NCI-H128 (cell line): ENCODE measurements around the gene FEN1.

ENCODE experiments used
- DNase-seq: peaks from one replicate; lab custom pipeline; 2025; ENCODE audit not compliant: unreplicated experiment; lab: John Stamatoyannopoulos, UW

FEN1 gene

DNA sequence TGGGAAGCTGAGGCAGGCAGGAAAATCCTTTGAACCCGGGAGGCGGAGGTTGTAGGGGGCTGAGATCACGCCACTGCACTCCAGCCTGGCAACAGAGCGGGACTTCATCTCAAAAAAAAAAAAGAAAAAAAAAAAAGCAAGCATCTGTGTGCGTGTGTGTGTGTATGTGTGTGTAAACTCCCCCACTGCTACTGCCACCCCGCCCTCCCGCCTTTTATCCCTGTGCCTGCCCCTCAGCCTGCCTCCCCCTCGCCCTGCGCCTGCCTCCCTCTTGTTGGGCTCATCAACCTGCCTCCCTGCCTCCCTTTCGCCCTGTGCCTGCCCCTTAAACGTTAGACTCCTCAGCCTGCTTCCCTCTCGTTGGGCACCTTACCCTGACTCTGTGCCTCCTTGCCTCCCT lies 18.3 kb upstream of the FEN1 start:
- no peak for DNase-seq

DNA sequence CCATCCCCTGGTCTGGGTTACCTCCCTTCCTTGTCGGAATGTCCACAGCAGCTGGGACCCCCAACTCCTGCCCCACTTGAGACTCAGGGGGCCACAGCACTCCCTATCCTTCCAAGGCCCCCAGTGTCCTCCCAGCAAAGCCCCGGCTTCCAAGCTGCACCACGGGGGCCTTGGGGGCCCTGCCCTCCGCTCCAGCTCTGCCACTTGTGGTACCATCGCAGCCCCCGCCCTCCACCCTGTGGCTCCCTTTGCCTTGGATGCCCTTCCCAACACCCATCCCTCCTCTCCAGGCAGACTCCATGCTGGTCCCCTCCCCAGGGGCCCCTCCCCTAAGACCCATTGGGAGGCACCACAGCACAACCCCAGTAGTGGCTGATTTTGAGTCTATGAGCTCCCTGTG lies 17.6 kb upstream of the FEN1 start:
- no peak for DNase-seq

DNA sequence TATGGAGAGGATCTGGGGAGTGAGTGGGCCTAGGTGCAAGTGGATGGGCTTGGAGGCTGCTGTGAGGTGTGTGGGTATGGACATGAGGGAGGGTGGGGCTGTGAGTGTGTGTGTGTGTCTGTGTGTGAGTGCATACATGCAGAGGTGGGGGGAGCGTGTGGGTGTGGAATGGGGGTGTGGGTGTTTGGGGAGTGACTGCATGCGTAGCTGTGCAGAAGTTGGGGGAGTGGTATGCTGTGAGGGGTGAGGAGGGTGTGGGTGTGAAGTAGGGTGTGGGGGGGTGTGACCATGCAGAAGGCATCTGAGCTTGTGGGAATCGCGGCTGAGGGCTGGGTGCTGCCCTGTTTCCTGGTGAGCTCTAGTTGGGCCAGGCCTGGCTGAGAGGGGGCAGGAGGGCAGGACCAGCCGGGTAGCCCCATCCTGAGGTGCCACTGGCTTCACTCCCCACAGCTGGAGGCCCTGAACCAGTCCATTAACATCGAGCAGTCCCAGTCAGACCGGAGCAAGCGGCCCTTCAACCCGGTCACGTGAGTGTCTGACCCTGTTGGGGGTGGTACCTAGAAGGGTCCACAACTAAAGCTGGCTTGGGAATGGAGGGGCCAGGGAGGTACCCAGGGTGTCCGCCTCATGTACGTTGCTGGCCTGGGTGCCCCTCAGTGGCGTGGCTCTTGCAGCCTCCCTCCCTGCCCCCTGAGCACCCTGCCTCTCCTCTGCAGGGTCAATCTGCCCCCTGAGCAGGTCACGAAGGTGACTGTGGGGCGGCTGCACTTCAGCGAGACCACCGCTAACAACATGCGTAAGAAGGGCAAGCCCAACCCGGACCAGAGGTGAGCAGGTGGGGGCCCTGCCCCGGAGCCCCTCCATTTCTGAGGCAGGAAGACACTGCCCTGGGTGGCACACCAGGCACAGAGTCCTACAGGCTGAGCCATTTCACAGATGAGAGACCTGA lies 16.8 kb upstream of the FEN1 start:
- DNase-seq: no peak

DNA sequence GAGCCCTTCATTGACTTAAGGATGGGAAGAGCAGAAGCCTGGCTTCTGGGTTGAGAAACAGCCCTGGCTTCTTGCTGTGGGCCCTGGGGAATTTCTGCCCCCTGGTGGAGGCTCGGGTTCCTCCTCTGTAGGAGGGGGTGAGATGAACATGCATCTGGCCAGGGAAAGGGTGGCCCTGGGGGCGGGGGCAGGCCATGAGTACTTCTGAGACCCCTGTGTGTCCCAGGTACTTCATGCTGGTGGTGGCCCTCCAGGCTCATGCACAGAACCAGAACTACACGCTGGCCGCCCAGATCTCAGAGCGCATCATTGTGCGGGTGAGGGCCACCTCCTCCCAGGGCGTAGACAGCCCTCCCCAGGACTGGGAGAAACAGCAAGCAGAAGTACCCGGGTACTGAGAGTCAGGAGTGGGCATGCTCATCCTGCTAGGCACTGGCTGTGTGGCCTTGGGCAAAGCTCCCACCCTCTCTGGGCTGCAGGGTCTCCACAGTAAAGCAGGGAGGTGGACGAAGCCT lies 16.1 kb upstream of the FEN1 start:
- no peak for DNase-seq

DNA sequence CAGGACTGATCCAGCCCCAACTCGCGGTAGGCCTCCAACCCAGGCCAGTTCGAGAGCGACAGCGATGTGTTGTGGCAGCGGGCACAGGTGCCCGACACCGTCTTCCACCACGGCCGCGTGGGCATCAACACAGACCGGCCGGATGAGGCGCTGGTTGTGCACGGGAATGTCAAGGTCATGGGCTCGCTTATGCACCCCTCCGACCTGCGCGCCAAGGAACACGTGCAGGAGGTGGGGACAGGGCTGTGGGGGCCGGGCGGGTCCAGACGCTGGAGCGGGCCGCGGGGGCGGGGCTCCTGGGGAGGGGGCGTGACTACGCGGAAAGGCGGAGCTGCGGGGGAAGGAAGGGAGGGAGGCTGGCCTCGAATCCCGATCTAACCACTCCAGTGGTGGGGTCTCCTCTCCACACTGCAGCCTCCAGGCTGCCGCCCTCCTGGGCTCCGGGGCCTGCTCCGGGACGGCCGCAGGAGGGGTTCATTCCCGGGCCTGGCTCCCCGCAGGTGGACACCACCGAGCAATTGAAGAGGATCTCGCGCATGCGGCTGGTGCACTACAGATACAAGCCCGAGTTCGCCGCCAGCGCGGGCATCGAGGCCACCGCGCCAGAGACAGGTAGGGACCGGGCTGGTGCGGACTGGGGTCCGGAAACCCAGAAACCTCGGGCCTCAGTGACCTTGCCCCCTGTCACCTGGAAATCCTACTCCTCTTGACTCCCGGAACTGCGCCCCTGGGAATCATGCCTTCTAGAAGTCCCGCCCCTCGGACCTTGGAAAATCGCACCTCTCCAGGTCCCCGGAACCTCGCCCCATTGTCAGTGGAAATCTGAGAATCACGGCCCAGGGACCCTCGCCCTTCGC lies 15.2 kb upstream of the FEN1 start:
- no peak for DNase-seq

DNA sequence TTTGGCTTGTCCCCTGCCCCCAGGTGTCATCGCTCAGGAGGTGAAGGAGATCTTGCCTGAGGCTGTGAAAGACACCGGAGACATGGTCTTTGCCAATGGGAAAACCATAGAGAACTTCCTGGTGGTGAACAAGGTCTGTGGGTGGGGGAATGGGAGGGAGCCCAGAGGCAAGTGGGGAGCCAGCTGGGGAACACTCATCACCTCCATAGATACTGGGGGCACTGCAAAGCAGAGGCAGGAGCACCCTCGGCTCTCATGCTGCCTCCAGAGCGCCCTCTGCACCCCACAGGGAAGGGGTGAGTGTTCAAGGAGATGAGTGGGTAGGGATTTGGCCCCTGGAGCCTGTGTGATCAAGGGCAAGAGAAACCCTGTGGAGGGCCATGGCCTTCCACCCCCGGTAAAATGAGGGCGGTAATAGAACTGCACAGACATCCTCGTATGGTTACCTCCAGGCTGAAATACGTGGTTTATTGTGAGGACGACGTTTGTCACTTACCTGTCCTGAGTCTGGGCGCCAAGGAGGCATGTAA lies 14.3 kb upstream of the FEN1 start:
- DNase-seq: no peak

DNA sequence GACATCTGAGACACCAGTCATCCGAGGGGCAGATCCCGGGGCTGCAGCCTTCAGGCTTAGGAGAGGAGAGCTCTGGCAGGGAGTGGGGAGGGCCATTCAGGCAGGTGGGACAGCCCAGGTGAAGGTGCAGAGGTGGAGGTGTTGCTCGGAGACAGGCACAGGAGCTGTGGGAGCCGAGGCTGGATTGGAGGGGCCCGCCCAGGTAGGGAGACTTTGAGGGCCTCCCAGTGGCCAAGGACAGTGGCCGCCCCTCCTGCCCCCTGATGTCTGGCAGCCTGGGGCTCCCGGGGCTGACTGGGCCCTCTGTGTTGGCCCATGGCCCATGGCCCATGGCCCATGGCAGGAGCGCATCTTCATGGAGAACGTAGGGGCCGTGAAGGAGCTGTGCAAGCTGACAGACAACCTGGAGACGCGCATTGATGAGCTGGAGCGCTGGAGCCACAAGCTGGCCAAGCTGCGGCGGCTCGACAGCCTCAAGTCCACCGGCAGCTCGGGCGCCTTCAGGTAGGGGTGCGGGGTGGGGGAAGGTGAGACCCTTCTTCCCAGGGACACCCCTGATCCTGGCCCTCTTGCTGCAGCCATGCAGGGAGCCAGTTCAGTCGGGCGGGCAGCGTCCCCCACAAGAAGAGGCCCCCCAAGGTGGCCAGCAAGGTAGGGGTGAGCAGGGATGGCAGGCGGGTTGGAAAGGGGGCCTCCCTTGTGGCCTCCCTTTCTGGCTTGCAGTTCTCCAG lies 13.6 kb upstream of the FEN1 start:
- no peak for DNase-seq

DNA sequence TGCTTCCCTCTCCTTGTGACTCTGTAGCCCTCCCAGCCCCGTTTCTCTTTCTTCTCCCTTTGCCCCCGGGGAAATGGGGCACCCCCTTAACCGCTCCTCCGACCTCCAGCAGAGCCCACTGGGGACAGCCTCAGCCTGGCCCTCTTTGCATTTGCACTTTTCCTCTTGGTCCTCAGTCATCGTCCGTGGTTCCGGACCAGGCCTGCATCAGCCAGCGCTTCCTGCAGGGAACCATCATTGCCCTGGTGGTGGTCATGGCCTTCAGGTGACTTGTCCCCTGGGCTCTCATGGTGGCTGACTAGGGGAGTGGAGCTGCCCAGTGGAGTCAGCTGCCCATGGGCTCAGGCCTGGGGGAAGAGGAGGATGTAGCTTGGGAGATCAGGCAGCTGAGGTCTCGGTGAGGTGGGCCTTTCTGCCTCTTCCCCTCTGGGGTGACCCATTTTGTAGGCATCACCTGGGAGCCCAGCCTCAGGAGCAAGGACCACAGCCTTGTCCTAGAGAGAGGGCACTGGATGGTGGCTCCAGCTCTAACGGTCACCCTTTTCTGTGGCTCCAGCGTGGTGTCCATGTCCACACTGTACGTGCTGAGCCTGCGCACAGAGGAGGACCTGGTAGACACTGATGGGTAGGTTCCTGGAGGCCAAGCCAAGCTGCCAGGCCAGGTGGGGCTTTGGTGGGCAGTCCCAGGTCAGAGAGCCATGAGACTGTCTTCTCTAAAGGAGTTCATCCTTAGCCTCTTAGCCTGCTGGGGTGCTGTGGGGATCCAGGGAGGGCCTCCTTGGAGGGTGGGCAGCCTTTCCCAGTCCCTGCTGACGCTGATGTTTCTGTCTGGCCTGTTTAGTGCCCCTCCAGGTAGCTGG lies 12.8 kb upstream of the FEN1 start:
- no peak for DNase-seq

DNA sequence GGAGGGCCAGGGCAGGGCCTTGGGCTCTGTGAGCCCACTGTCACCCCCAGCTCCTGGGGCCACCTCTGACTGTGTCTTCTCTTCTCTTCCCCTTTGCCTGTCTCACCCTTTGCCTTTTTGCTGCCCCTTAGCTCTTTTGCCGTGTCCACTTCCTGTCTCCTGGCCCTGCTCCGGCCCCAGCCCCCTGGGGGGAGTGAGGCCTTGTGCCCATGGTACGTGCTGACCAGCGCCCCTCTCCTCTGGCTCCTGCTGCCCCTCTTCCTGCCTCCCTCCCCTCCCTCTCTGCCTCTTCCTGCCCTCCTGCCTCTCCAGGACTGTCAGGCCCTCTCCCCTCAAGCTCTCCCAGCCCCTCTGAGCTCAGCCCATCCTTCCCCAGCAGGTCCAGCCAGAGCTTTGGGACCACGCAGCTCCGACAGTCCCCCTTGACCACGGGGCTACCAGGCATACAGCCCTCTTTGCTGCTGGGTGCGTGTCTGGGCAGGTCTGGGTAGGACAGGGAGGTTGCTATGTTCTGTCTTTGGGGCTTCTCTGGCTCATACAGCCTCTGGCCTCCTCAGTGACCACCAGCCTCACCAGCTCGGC lies 12.0 kb upstream of the FEN1 start:
- DNase-seq: no peak

DNA sequence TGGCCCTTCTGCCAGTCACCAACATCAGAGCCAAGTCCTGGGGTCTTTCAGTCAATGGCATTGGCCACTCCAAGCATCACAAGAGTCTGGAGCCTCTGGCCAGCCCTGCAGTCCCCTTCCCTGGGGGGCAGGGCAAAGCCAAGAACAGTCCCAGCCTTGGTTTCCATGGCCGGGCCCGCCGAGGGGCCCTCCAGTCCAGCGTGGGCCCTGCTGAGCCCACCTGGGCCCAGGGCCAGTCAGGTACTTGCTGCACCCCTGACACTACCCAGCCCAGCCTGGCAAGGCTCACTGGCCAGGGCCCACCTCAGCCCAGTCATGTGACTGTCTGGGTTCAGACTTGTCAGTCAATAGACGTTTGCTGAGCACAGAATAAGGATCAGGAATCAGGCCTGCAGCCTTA lies 11.1 kb upstream of the FEN1 start:
- DNase-seq: no peak

DNA sequence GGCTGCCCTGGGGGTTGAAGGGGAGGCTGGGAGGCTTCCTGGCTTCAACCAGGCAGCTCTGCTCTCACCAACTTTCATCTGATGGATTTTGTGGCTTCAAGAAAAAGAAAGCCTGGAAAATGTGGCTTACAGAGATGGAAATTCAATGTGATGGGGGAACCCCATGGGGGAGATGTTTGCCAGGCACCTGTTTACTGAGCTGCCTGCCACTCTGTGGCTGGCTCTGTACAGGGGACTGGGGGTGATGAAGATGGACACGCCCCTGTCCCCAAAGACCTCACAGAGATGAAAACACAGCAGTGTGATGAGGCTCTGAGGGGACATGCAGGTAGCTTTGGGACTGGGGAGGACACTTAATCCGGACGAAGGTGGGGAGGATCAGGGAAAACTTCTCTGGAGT lies 10.4 kb upstream of the FEN1 start:
- no peak for DNase-seq

DNA sequence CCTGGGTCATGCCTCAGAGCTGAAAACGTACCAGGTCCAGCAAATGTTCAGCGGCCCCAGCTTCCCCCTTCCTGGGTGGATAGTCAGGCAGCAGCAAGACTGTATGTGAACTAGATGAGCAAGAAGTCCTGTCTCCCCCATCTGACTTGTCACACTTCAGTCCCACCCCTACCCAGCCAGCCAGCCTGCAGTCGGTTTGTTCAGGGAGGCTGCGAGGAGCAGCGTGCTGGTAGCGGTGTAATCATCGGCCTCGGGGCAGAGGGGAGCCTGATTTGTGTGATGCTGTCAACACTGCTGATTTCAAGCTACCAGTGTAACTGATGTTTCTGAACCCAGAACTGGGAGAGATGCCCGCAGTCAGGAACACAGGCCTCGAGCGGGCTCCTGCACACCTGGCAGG lies 9.9 kb upstream of the FEN1 start:
- no peak for DNase-seq

DNA sequence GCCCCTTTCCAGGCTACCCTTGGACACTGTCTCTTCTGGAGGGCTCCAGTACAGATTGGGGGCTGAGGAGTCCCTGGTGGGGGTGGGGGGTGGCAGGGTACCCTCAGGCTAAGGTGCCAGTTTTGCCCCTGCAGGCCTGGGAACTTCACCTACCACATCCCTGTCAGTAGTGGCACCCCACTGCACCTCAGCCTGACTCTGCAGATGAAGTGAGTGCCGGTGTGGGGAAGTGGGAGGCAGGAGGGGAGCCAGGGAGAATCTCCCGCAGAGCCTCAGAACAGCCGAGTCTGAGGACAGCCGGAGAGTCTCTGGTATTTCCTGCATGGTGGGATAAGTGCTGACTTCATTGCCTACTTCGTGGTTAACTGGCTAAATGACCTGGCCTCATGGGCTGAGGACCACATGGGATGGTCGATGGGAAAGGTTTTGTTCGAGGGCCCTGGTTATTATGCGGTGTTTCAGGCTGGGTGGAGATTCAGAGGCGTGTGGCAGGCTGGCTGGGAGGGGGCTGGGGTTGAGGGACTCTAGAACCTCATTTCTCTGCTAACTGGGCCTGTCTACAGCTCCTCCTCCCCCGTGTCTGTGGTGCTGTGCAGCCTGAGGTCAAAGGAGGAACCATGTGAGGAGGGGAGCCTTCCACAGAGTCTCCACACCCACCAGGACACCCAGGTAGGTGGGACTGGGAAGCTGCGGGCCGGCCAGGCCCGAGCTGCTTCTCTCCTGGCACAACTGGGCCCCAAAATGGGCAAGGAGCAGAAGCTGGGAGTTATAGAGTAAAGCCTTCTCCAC lies 8.8 kb upstream of the FEN1 start:
- DNase-seq: no peak

DNA sequence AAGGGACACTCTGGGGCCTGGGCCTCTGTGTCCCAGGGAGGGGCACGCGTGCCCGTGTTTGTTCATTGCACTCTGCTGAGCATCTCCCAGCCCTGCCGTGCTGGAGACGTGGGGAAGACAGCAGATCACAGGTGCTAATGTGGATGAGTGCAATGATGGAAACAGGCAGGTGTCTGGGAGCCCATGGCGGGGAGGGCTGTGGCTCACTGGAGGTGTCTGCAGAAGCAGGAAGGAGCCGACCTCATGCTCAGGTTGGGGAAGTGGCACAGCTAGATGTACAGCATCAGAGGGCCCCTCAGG lies 8.3 kb upstream of the FEN1 start:
- no peak for DNase-seq

DNA sequence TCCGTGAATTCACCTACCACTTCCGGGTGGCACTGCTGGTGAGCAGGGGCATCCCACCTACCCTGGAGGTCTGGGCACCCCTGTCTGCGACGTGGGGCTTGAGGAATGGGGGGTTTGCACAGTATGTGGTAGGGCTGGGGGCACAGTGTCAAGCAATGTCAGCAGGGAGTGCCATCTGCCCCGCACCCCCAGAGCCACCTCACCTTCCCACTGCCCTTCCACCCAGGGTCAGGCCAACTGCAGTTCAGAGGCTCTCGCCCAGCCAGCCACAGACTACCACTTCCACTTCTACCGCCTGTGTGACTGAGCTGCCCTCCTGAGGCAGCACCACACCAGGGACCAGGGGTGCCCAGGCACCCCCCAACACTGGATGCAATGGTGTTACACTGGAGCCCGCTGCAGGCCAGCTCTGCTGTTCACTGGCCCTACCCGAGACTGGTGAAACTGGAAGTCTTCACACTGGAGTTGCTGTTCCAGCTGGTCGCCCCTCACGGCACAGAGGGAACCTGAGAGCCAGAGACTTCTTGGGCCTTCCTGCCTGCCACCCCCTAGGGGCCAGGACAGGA lies 6.8 kb upstream of the FEN1 start:
- DNase-seq: no peak

DNA sequence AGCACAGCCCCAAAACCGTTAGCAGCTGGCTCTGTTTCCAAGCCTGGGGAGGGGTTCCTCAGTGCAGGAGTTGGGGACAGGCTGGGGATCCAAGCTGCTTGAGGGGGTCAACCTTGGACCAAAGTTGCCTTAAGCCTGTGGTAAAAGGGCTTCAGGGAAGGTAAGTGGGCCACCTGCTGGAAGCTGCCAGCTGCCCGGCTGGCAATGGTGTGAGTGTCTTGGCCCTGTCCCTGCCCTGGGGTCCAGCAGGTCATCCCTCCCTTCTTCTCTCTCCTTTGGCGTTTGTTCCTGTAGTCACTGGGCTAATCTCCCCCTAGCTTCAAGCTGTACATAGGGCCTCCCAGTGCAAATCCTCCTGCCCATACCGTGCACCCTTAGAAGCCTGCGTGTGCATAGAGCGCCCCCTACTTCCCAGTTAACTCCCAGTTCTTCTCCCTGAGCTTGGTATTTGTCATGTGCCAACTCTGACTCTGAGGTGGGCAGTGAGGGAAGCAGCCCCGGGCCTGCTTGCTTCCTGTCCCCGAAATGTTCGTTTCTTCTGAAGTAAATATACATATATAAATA lies 4.7 kb upstream of the FEN1 start:
- DNase-seq: no peak

DNA sequence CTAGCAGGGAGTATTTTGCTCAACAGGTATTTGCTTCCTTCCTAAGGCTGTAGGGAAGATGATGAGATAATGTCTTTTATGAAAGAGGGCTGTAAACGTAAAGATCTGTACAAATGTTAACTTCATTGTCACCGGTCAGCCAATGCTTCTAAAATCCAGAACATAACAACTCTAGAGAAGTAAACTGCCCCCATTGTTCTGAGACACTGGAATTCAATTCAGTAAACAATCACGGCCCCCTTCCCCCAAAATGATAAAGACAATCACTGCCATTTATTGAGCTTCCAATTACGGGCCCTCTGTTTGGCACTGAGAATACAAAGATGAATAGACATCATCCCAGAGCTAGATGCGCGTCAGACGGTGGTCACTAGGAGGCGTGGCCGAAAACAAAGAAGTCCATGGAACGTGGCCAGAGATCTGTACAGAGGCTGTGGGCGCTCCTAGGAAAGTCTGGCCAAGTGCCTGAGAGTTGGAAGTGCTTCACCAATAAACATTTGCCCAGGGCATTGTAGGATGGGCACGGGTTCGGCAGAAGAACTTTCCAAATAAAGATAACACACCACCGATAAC lies 888 bp upstream of the FEN1 start:
- no peak for DNase-seq
